KOPT-K1 (cell line): ENCODE data around the gene EPB41L5.
"Not testable (repeated sequence)": the region's sequence is repeated elsewhere in the genome, so short reads cannot be mapped to it uniquely, and the experiment has no call there.

Experiments
- H3K27ac ChIP-seq: fragments of 200-600 bp; sonication (generic); 2 replicates; pipeline ENCODE4 v1.5.1; 2016; ENCODE audit warnings: antibody characterized with exemption, mild to moderate bottlenecking, low read depth, low read length; ENCODE audit not compliant: poor library complexity, severe bottlenecking
- H3K36me3 ChIP-seq: fragments of 200-600 bp; sonication (generic); 2 replicates; pipeline ENCODE4 v1.5.1; 2017; ENCODE audit warnings: antibody characterized with exemption, mild to moderate bottlenecking, low read length, moderate library complexity; ENCODE audit not compliant: insufficient read depth
- H3K9me3 ChIP-seq: fragments of 200-600 bp; sonication (generic); 2 replicates; pipeline ENCODE4 v1.5.1; 2017; ENCODE audit warnings: antibody characterized with exemption, low read length, mild to moderate bottlenecking; ENCODE audit not compliant: insufficient read depth, poor library complexity, severe bottlenecking

EPB41L5 gene

DNA sequence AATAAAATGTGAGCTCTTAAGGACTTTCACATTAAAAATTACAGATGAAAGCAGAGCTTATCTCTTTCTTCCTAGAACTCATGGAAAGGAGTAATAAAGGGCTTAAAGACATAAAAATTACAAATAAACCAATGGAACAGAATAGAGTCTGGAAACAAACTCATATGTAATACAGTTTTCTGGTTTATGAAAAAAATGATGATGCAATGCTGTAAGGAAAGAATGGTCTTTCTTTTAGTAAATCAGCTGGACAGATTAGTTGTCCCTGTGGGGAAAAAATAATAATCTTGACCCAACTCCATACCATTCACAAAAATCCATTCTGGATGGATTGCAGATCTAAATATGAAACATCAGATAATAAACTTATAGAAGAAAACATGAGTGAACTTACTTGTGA is 156.1 kb downstream of the EPB41L5 start:
- Histone ChIP-seq H3K9me3 (peaks cover 6% of the 10 kb centered on the region), H3K36me3 (peaks cover 6% of the 10 kb centered on the region; the same call in 1 of the 2 replicates), H3K27ac (no peak overlapping the region)

DNA sequence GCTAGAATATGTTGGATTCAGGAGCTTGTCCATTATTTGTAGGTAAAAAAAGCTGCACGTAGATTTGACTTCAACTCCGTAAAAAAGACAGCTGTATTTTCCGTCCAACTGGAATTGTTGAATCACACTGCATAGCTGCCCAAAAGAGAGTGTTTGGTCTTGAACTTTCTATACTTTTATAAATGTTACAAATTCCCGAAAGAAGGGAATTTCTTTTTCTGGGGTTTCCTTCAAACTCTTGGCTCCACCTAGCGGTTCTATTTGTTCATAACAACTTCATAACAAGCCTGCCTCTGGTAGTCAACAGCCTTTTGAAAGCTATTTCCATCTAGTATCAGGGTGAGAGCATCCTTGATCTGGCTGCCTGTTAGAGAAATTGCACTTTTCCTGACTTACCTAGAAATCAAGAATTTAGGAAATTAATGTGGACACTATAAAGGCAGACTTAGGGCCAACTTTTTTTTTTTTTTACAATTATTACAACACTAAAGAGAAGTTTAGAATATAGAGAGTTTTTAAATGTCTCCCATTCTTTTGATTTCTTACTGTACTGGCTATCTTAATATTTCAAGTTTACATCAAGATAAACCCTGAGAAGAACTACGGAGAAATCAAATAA is 162.2 kb downstream of the EPB41L5 start:
- Histone ChIP-seq H3K27ac (no peak overlapping the region), H3K9me3 (no peaks in the 10 kb centered on the region), H3K36me3 (no peaks in the 10 kb centered on the region)

DNA sequence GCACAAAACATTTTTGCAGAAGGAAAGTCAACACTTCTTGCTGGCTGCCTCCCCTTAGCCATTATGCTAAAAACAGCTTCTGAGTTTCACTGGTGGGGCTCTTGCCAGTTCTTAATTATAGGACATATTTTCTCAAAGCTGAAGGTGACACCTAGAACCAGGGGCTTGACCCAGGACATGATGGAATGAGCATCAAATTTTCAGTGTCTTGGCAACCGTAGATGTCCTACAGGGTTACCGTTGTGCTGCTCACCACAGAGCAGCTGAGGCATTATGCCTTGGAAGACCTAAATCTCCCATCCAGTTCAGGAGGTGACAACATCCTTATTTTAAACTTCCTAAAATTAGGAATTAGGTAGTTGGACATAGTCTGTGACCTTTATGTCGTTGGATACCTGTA is 163.6 kb downstream of the EPB41L5 start:
- peak overlapping the region; percentile 67 for H3K27ac ChIP-seq
- no peaks in the 10 kb centered on the region for H3K36me3 ChIP-seq
- no peaks in the 10 kb centered on the region for H3K9me3 ChIP-seq

DNA sequence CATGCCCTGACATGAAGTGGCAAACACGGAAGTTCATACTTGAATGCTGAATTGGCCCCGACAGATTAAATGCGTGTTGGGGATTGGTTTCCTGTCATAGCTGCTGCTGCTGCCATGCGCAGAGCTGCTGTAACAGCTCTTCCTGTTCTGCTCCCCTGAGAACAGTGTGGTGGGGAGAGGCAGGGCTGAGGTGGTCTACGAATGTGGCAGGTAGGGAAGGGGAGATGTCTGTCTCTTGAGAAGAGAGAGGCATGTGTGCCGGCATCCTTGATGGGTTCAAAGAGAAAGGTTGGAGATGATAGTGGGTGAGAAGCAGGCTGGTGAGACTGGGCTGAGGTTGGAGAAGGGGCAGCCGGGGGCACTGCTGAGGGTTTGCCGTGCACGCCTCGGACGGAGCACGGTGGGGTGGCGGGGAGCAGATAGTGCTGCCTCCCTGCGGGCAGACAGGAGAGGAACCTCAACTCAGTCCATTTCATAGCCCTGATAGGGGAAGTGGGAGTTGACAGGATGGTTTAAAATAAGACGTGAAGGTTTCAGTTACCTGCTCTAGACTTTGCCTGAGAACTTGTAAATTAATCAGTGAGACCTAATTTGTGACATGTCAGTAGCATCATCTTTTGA is 164.2 kb downstream of the EPB41L5 start:
- peak overlapping the region; percentile 67 for H3K27ac ChIP-seq

DNA sequence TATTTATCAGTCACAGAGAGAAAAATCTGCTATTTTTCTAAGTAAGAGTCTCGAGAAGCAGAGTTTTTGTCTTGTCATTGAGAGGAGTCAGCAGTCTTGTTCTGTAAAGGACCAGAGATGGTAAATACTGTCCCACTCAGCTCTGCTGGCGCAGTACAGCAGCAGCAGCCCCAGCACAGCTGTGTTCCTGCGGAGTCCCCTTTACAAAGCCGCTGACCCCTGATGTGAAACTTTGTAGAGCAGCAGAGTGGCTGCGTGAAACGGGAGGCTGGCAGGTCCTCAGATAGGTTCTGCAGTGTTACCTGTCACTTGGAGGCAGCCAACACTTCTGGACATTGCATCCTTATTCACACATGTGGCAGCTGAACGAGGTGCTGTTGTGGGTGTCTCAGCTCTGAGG is 165.1 kb downstream of the EPB41L5 start:
- Histone ChIP-seq H3K9me3 (no peaks in the 10 kb centered on the region), H3K27ac (peak overlapping the region; percentile 67), H3K36me3 (no peaks in the 10 kb centered on the region)

More for the DNA sequence above, 164.2 kb downstream of the EPB41L5 start:
- Histone ChIP-seq H3K36me3 (no peaks in the 10 kb centered on the region), H3K9me3 (no peaks in the 10 kb centered on the region)

DNA sequence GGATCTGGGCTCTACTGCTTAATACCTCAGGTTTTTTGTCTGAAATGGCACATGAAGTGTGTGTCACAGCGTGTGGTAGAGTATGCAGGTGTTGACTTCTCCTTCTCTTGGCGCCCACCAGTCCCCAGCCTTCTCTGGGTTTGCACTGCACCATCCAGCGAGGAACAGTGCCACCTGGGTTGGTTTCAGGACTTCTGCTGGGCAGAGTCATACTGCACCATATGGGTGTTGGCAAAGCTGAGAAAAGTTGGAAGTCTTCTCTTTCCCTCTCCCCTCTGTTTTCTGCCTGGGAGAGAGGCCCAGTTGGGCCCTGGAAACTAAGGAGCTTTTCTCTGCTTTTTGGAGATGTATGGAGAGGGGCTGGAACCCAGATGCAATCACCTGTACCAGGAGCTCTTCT is 166.5 kb downstream of the EPB41L5 start:
- no peaks in the 10 kb centered on the region for H3K9me3 ChIP-seq
- H3K27ac ChIP-seq = no peak overlapping the region
- H3K36me3 ChIP-seq = no peaks in the 10 kb centered on the region

DNA sequence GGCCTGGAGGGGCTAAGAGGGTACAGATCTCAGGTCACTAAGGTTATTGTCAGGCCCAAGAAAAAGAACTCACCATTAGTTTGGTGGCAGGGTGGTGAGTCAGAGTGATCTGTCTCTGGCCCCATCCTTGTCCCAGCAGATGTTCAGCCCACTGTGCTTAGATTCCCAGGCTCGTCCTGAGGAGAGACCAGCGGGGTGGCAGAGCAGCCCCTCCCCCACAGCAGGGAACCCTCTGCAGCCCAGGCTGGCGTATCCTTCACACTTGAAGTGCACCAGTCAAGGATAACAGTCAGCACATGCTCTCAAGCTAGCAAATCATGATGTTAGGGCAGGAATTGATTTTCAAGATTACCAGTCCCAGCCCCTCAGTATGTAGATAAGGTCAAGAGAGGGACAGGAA is 167.2 kb downstream of the EPB41L5 start:
- no peaks in the 10 kb centered on the region for H3K36me3 ChIP-seq
- no peak overlapping the region for H3K27ac ChIP-seq
- no peaks in the 10 kb centered on the region for H3K9me3 ChIP-seq

DNA sequence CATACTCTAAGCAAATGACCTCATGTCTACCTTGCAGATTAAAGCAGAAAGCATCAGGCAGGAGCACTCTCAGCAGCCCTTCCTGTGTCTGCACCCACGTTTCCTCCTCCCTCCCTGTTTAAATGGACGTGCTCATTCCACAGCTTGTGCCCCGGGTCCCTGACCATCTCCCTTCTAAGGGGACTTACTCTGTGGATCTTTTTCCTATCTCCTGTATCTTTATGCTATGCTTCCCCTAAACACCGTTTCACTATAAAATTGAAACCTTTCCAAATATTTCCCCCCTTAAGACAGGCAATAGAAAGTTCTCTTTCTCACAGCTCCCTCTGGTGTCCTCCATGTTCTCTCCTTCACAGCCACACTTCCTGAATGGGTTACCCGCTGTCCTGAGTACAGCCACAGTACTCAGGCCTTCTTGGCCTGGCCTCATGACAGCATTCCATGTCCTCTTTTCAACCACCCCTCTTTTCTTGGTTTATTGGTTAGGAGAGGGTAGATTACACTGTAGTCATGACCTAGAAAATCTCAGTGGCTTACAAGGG is 169.2 kb downstream of the EPB41L5 start:
- H3K27ac ChIP-seq = no peak overlapping the region
- no peaks in the 10 kb centered on the region for H3K36me3 ChIP-seq

DNA sequence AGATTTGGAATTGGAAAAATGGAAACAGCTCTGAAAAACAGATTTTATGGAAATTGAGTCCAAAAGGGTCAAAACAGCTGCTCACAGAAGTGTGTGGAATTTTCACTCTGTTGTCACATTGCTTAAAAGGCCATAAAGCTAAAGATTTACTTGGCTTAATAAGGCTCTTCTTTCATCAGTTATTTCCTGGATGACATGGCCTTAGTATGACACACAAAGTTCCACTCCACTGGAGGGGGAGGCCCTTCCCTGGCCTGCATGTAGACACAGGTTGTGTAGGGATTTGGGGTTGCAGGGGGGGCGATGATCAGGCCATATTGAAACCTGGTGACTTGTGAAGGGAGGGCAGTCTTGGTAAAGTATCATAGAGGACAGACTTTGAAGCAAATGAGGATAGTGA is 176.3 kb downstream of the EPB41L5 start:
- peaks cover 10% of the 10 kb centered on the region for H3K9me3 ChIP-seq
- no peaks in the 10 kb centered on the region for H3K36me3 ChIP-seq
- no peak overlapping the region for H3K27ac ChIP-seq

More for the DNA sequence above, 169.2 kb downstream of the EPB41L5 start:
- H3K9me3 ChIP-seq = no peaks in the 10 kb centered on the region

DNA sequence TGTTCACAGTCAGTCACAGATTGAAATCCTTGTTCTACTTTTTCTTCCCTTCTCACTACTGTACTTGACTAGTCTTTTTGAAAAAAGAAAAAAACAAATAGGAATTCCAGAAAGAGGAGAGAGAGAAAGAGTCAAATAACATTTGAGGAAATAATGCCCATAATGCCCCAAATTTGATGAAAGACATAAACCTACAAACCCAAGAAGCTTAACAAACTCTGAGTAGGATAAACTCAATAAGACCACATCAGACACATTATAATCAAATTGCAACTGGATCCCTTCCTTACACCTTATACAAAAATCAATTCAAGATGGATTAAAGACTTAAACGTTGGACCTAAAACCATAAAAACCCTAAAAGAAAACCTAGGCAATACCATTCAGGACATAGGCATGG is 179.4 kb downstream of the EPB41L5 start:
- no peak overlapping the region for H3K27ac ChIP-seq
- H3K9me3 ChIP-seq = peaks cover 10% of the 10 kb centered on the region
- no peaks in the 10 kb centered on the region for H3K36me3 ChIP-seq

DNA sequence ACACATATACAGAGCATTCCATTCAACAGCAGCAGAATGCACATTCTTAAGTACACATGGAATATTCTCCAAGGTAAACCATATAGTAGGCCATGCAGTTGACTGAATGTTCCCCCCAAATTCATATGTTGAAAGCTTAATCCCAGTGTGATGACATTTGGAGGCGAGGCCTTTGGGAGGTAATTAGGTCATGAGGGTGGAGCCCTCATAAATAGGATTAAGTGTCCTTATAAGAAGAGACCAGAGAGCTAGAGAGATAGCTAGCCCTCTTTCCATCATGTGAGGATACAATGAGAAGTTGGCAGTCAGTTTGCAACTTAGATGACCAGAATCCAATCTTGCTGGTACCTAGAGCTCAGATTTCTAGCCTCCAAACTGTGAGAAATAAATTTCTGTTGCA is 182.7 kb downstream of the EPB41L5 start:
- H3K9me3 ChIP-seq = peaks cover 18% of the 10 kb centered on the region
- H3K27ac ChIP-seq = no peak overlapping the region
- H3K36me3 ChIP-seq = no peaks in the 10 kb centered on the region

DNA sequence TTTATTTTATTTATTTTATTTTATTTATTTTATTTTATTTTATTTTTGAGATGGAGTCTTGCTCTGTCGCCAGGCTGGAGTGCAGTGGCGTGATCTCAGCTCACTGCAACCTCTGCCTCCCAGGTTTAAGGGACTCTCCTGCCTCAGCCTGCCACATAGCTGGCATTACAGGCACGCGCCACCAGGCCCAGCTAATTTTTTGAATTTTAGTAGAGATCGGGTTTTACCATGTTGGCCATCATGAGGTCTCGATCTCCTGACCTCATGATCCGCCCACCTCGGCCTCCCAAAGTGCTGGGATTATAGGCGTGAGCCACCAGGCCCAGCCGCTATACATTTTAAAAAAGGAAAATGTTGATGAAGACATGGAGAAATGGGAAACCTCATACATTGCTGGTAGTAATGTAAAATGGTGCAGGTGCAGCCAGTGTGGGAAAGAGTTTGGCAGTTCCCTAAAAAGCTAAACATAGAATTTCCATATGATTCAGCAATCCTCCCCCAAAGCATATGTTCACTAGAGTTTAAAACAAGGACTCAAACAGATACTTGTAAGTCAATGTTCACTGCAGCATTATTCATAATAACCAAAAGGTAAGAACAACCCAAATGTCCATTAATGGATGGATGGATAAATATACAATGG is 187.1 kb downstream of the EPB41L5 start:
- not testable (repeated sequence) for H3K36me3 ChIP-seq, H3K9me3 ChIP-seq, H3K27ac ChIP-seq

DNA sequence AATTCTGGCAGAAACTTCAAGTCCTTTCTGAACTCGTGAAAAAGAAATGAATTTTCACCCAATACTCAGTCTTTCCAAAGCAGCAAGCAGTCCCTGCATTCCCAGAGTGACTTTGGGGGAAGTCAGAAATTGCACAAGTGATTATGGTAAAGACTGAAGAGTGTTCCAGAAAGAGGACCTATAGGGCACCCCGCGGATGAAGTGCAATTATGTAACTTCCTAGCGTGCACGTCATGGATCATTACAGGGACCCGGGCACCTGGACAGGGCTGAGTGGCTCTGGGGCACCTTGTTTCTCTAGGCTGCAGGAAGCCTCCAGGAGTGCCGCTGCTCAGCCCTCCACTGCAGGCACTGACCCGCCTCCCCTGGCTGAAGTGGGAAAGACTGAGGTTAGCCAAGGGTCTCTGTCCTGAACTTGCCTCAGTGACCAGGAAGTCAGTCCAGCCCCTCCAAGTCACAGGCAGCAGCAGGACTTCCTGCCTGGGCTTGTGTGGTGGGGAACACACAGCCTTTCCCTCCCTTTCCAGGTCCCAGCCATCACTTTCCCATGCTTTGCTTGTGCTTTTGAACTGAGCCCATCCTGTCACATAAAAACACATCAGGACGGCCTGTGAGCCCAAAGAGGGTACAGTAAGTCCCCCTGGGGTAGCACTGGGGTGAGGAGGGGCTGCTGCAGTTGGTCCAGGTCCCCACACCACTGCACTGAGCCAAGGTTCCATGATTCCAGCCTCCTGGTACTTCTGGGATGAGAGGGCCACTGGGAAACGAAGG is 190.6 kb downstream of the EPB41L5 start:
- Histone ChIP-seq H3K9me3 (peaks cover under 1% of the 10 kb centered on the region), H3K27ac (no peak overlapping the region), H3K36me3 (no peaks in the 10 kb centered on the region)

DNA sequence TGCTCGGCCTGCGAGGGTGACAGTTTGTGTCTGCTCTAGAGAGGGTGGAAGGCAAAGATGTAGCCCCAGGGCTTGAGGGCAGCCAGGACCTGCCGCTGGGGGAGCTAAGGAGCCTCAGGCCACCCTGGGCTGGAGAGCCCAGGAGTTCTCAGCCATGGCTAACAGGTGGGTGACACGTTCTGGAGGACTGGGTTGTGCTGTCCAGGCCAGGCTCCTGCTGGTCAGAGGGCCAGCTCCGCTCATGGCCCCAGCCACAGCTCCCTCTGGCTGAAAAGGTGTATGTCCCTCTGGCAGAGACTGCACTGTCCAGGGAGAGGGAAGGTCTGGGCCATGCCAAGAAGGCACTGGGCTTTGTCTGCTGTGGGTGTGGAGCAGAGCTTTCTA is 191.1 kb downstream of the EPB41L5 start:
- Histone ChIP-seq H3K27ac (no peak overlapping the region), H3K9me3 (no peaks in the 10 kb centered on the region), H3K36me3 (no peaks in the 10 kb centered on the region)

DNA sequence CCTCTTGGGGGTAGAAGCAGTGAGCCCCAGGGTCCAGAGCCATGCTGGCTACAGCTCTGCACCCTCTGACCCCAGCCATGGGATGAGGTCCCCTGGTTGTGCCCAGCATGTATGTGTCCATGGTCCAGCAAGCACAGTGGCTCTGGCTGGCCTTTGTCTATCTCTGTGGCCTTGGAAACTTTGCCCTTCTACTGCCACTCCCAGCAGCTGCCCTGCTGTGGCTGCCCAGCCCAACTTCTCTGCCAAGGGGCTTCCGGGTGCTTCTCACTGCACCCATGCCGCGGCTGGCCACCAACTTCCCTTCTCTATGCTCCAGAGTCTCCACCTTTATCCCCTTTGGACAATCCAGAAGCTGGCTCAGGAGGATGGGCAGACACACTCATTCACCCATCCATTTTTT is 191.5 kb downstream of the EPB41L5 start:
- Histone ChIP-seq H3K27ac (no peak overlapping the region), H3K36me3 (no peaks in the 10 kb centered on the region), H3K9me3 (no peaks in the 10 kb centered on the region)
